Activated CD8-positive, alpha-beta memory T cell treated with anti-CD3 and anti-CD28 coated beads, Interleukin-2, amount 10 ng/mL, durations not matched to agents 7 days and 5 days (primary cell): ENCODE results near the gene TAF1D. TPM values are rescaled to one million over a fixed set of nuclear protein-coding genes. Genes with fewer than 3 reads are reported as not detected.
A peak's percentile ranks its signal among the peaks of the same experiment; 100 is the strongest.
"Not testable (repeated sequence)": the region's sequence is repeated elsewhere in the genome, so short reads cannot be mapped to it uniquely, and the experiment has no call there.

Experiments
- ATAC-seq: fragments of 150-1000 bp; cut with Tn5 transposase; one replicate; pipeline ENCODE4 v1.10.0; 2021; ENCODE audit warnings: moderate library complexity
- CTCF ChIA-PET: fragments of 350-600 bp; sonication (Branson Sonifier 250); formaldehyde crosslinking; loops from one replicate; lab custom pipeline; 2021; ENCODE audit warnings: antibody characterized with exemption; lab: Charles Lee
- DNase-seq: peaks from one replicate; pipeline ENCODE4 v3.0.0-alpha.2; 2020
- H3K27ac Mint-ChIP-seq: one replicate; pipeline ENCODE4 v1.8.0; 2021; ENCODE audit warnings: mild to moderate bottlenecking, mixed read lengths
- H3K27me3 Mint-ChIP-seq: one replicate; pipeline ENCODE4 v1.8.0; 2021; ENCODE audit warnings: mixed read lengths
- H3K36me3 Mint-ChIP-seq: one replicate; pipeline ENCODE4 v1.8.0; 2021; ENCODE audit warnings: mild to moderate bottlenecking, mixed read lengths
- H3K4me1 Mint-ChIP-seq: one replicate; pipeline ENCODE4 v1.8.0; 2021; ENCODE audit warnings: mixed read lengths
- H3K4me3 Mint-ChIP-seq: one replicate; pipeline ENCODE4 v1.8.0; 2021; ENCODE audit warnings: mild to moderate bottlenecking, moderate library complexity, mixed read lengths
- H3K9me3 Mint-ChIP-seq: one replicate; pipeline ENCODE4 v1.8.0; 2022; ENCODE audit warnings: low read depth, mixed read lengths
- total RNA-seq, 2 experiments: library from RNA; stranded (reverse); gene quantifications; one replicate each; pipeline ENCODE4 v1.2.3, GENCODE V29; 2021

The TAF1D gene
- 100 to 1,000 TPM; 201 to 221 TPM for total RNA-seq

- peaks cover 51% of the 10 kb centered on the region for H3K36me3 Mint-ChIP-seq
- DNase-seq (peak; percentile 98), ATAC-seq (peak; percentile 92)
- peak within 1 kb of the TSS; percentile 99 for H3K27ac Mint-ChIP-seq
- CTCF ChIA-PET = interaction anchor here (0.5 to 5.6 kb wide), 10 partner anchors 22 to 89 kb away, joined by 3 to 50 read pairs (median 3); partner anchors contain the start of gene MED17
- no peaks in the 10 kb centered on the region for H3K27me3 Mint-ChIP-seq
- no peaks in the 10 kb centered on the region for H3K9me3 Mint-ChIP-seq
- H3K4me3 Mint-ChIP-seq = peak within 1 kb of the TSS; percentile 95
- peaks cover 49% of the 10 kb centered on the region for H3K4me1 Mint-ChIP-seq
These were observed at the start of gene TAF1D, which contains the start of gene C11orf54 for GRCh38 chr11:93741094-93741881. TAF1D (minus strand) TSS chr11:93741495; CDS start chr11:93739304, 2,191 bp downstream. C11orf54 (plus strand) TSS chr11:93741672; CDS start chr11:93747394, 5,722 bp downstream.

DNA sequence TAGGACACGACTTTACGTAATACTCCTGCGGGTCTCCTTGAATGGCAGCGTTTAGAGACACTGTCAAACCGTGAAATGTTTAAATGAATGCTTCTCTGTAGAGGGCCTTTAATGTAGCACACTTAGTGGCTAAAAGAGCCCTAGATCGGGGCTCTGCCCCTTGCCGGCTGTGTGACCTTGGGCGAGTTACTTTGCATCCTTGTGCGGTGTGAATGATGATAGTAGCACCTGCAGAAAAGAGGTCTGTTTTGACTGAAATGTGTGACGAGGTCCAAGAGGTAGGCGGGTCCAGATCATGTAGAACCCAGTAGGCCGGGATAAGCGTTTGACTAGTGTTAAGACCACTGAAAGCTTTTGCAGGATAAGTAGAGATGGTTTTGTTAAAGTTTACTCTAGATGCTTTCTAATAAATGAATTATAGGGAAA, 43.7 kb upstream of the TAF1D start:
- ATAC-seq = peak; percentile 24
- Mint-ChIP-seq H3K4me3 (peak overlapping the region; percentile 85), H3K36me3 (peaks cover 27% of the 10 kb centered on the region), H3K9me3 (no peaks in the 10 kb centered on the region), H3K4me1 (peaks cover 42% of the 10 kb centered on the region), H3K27ac (peak overlapping the region; percentile 86), H3K27me3 (no peaks in the 10 kb centered on the region)
- peak; percentile 60 for DNase-seq
- CTCF ChIA-PET = no interaction called here

- Mint-ChIP-seq H3K27me3 (no peaks in the 10 kb centered on the region), H3K4me1 (peaks cover 42% of the 10 kb centered on the region), H3K27ac (peak within 1 kb of the TSS; percentile 86), H3K4me3 (peak within 1 kb of the TSS; percentile 85), H3K9me3 (no peaks in the 10 kb centered on the region), H3K36me3 (peaks cover 24% of the 10 kb centered on the region)
- peak; percentile 93 for ATAC-seq
- CTCF ChIA-PET = interaction anchor here (0.7 to 2.4 kb wide), 9 partner anchors 13 to 550 kb away, joined by 3 to 50 read pairs (median 3); partner anchors contain the start of genes C11orf54, CEP295 and TAF1D
- DNase-seq = peak; percentile 92
These were observed 43.0 kb upstream of the TAF1D start, which contains the start of gene MED17 for GRCh38 chr11:93784145-93784934. MED17 (plus strand) TSS chr11:93784282; CDS start chr11:93784514, 232 bp downstream.

DNA sequence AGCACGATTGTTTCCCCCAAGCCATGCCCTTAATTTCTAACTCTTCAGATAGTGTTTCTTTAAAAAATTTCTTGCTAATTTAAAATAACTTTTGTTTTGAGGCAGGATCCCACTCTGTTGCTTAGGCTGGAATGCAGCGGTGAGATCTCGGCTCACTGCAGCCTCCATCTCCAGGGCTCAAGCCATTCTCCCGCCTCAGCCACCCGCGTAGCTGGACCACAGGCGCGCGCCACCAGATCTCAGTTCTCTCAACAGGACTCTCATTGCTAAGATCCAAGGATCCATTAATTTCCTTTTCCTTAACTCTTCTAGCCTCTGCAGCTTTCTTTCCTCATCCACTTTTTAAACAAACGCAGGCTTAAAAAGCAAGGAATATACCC, 42.5 kb upstream of the TAF1D start:
- peak overlapping the region; percentile 85 for H3K4me3 Mint-ChIP-seq
- DNase-seq (no peak), ATAC-seq (peak; percentile 37)
- peaks cover 40% of the 10 kb centered on the region for H3K4me1 Mint-ChIP-seq
- peaks cover 22% of the 10 kb centered on the region for H3K36me3 Mint-ChIP-seq
- H3K9me3 Mint-ChIP-seq = no peaks in the 10 kb centered on the region
- no peaks in the 10 kb centered on the region for H3K27me3 Mint-ChIP-seq
- CTCF ChIA-PET = interaction anchor here (0.7 to 2.4 kb wide), 10 partner anchors 9 to 550 kb away, joined by 3 to 50 read pairs (median 3); partner anchors contain the start of genes C11orf54, CEP295 and TAF1D
- H3K27ac Mint-ChIP-seq = peak overlapping the region; percentile 86

DNA sequence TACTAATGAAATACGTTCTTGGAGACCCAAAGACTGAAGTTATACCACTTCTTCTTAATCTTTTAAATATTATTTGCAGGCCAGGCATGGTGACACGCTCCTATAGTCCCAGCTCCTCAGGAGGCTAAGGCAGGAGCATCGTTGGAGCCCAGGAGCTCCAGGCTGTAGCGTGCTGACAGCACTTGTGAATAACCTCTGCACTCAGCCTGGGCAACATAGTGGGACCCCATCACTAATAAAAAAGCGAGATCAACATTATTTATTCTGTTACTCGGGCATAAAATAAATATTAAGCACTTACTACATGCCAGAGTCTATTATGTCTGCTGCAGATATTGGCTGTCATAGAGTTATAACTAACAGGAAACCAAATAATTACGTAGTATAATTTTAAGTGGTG, 42.1 kb upstream of the TAF1D start:
- peak overlapping the region; percentile 86 for H3K27ac Mint-ChIP-seq

GRCh38 chr11:93775289-93775688, 34.0 kb upstream of the TAF1D start:
- peaks cover 3% of the 10 kb centered on the region for H3K9me3 Mint-ChIP-seq
- ATAC-seq = no peak
- DNase-seq = no peak
- H3K27ac Mint-ChIP-seq = no peak overlapping the region
- H3K27me3 Mint-ChIP-seq = no peaks in the 10 kb centered on the region
- no peak overlapping the region for H3K4me3 Mint-ChIP-seq
- CTCF ChIA-PET = interaction anchor here (1.3 kb wide), 1 partner anchor 34 kb away, joined by 3 read pairs; the partner anchor contains the start of genes C11orf54 and TAF1D
- H3K4me1 Mint-ChIP-seq = no peaks in the 10 kb centered on the region
- peaks cover 8% of the 10 kb centered on the region for H3K36me3 Mint-ChIP-seq

More for the DNA sequence above, 42.1 kb upstream of the TAF1D start:
- CTCF ChIA-PET = interaction anchor here (1.0 to 2.4 kb wide), 5 partner anchors 9 to 549 kb away, joined by 3 to 50 read pairs (median 4); partner anchors contain the start of genes C11orf54 and TAF1D
- H3K9me3 Mint-ChIP-seq = no peaks in the 10 kb centered on the region
- ATAC-seq (no peak), DNase-seq (no peak)
- H3K4me1 Mint-ChIP-seq = peaks cover 38% of the 10 kb centered on the region
- peak overlapping the region; percentile 85 for H3K4me3 Mint-ChIP-seq
- no peaks in the 10 kb centered on the region for H3K27me3 Mint-ChIP-seq
- peaks cover 22% of the 10 kb centered on the region for H3K36me3 Mint-ChIP-seq

GRCh38 chr11:93774560-93774959, 33.3 kb upstream of the TAF1D start:
- H3K36me3 Mint-ChIP-seq, H3K27ac Mint-ChIP-seq, H3K9me3 Mint-ChIP-seq, DNase-seq, ATAC-seq, CTCF ChIA-PET, H3K4me3 Mint-ChIP-seq, H3K4me1 Mint-ChIP-seq, H3K27me3 Mint-ChIP-seq: not testable (repeated sequence)

GRCh38 chr11:93773601-93774200, 32.4 kb upstream of the TAF1D start:
- Mint-ChIP-seq H3K9me3 (peaks cover 3% of the 10 kb centered on the region), H3K27ac (no peak overlapping the region), H3K27me3 (no peaks in the 10 kb centered on the region), H3K4me1 (no peaks in the 10 kb centered on the region), H3K4me3 (no peak overlapping the region), H3K36me3 (peaks cover 5% of the 10 kb centered on the region)
- DNase-seq (no peak), ATAC-seq (no peak)
- CTCF ChIA-PET = no interaction called here

DNA sequence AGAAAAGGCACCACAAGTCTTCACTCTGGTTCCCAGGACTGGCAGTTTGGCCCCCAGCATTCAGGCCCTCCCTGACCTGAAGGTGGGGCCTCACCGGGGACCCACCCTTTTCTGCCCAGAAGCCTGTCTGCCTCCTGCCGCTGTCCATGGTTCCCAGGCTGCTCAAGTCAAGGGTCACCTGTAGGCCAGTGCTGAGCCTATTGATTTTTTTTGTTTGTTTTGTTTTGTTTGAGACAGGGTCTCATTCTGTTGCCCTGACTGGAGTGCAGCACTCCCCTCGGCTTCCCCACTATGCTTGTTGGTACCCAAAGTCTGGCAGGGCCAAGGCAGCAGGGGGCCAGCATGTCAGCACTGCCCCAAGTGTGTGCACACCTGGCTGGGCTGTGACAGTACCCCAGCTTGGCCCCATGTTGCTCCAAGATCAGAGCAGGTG, 31.8 kb upstream of the TAF1D start:
- peaks cover 6% of the 10 kb centered on the region for H3K9me3 Mint-ChIP-seq
- H3K27me3 Mint-ChIP-seq = no peaks in the 10 kb centered on the region
- H3K36me3 Mint-ChIP-seq = peaks cover 8% of the 10 kb centered on the region
- no peaks in the 10 kb centered on the region for H3K4me1 Mint-ChIP-seq
- CTCF ChIA-PET = no interaction called here
- no peak overlapping the region for H3K27ac Mint-ChIP-seq
- ATAC-seq = no peak
- DNase-seq = no peak
- H3K4me3 Mint-ChIP-seq = no peak overlapping the region

GRCh38 chr11:93772123-93772522, 30.8 kb upstream of the TAF1D start:
- no peak overlapping the region for H3K27ac Mint-ChIP-seq
- CTCF ChIA-PET = interaction anchor here (1.4 kb wide), 1 partner anchor 12 kb away, joined by 3 read pairs; the partner anchor contains the start of gene MED17
- H3K36me3 Mint-ChIP-seq = peaks cover 10% of the 10 kb centered on the region
- no peak for DNase-seq
- H3K9me3 Mint-ChIP-seq = peaks cover 6% of the 10 kb centered on the region
- no peak for ATAC-seq
- H3K4me1 Mint-ChIP-seq = no peaks in the 10 kb centered on the region
- H3K4me3 Mint-ChIP-seq = no peak overlapping the region
- no peaks in the 10 kb centered on the region for H3K27me3 Mint-ChIP-seq

DNA sequence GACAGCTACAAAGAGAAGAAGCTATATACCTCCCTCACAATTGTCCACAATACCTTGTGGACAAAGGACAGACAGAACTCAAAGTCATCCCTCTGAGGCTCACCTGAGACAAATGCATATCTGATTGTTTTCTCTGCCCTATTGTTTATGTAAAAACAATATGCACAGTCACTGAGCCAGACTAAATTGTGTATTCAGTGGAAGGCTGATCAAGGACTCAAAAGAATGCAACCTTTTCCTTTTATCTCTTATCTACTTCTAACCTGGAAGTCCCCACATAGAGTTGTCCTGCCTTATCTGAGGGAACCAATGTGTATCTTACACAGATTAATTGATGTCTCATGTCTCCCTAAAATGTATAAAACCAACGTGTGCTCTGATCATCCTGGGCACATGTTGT, 28.9 kb upstream of the TAF1D start:
- Mint-ChIP-seq H3K27ac (no peak overlapping the region), H3K4me3 (no peak overlapping the region), H3K9me3 (peaks cover 9% of the 10 kb centered on the region), H3K27me3 (no peaks in the 10 kb centered on the region), H3K4me1 (no peaks in the 10 kb centered on the region), H3K36me3 (peaks cover 19% of the 10 kb centered on the region)
- ATAC-seq (no peak), DNase-seq (no peak)
- CTCF ChIA-PET = interaction anchor here (1.4 kb wide), 1 partner anchor 14 kb away, joined by 4 read pairs; the partner anchor contains the start of gene MED17

DNA sequence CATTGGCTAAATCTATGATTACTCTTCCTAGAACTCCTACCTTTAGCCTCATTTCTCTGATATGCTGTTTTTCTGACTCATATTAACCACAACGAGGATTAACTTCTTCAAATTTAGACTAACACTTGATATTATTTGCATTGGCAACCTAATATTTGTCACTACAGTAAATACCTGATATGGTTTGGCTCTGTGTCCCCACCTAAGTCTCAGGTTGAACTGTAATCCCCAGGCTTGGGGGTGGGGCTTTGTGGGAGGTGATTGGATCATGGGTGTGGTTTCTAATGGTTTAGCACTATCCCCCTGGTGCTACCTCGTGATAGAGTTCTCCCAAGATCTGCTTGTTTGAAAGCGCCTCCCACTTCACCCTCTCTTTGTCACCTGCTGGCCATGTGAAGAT, 25.7 kb upstream of the TAF1D start:
- Mint-ChIP-seq H3K4me1 (no peaks in the 10 kb centered on the region), H3K36me3 (peaks cover 27% of the 10 kb centered on the region), H3K27me3 (no peaks in the 10 kb centered on the region), H3K9me3 (peaks cover 7% of the 10 kb centered on the region), H3K27ac (no peak overlapping the region), H3K4me3 (no peak overlapping the region)
- CTCF ChIA-PET = interaction anchor here (1.5 kb wide), 1 partner anchor 25 kb away, joined by 3 read pairs; the partner anchor contains the start of genes C11orf54 and TAF1D
- DNase-seq = no peak
- no peak for ATAC-seq
